OCI-LY7 (cell line): ENCODE measurements around the gene NUP133.

Source experiments
- EZH2phosphoT487 ChIP-seq: fragments of 200-600 bp; sonication (generic); IDR thresholded peaks from 2 replicates; pipeline ENCODE4 v1.6.1; 2018; ENCODE audit warnings: low read depth, borderline replicate concordance, mild to moderate bottlenecking, mixed run types, antibody characterized with exemption, low read length, moderate library complexity, mixed read lengths
- TF ChIP-seq, protein P1 (sequence below): fragments of 200-600 bp; sonication (generic); conservative IDR thresholded peaks from 2 replicates; pipeline ENCODE4 v1.5.1; 2014; ENCODE audit warnings: mild to moderate bottlenecking, antibody characterized with exemption, low read length, moderate library complexity, mixed read lengths

DNA sequence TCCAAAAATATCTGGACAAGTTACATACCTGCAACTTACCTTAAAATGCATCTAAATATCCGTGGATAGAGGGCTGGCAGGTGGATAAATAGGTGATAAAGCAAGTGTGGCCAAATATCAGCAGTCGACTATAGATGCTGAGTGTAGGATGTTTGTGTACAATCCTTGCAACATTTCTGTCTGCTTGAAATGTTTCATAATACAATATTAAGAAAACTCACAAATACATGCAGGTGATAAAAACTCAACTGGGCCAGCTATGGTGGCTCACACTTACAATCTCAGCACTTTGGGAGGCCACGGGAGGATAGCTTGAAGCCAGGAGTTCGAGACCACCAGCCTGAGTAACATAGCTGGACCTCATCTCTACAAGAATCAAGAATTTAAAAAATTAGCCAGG is 115.2 kb downstream of the NUP133 start:
- TF ChIP-seq EZH2phosphoT487 = no peak
- TF ChIP-seq, protein P1, sequence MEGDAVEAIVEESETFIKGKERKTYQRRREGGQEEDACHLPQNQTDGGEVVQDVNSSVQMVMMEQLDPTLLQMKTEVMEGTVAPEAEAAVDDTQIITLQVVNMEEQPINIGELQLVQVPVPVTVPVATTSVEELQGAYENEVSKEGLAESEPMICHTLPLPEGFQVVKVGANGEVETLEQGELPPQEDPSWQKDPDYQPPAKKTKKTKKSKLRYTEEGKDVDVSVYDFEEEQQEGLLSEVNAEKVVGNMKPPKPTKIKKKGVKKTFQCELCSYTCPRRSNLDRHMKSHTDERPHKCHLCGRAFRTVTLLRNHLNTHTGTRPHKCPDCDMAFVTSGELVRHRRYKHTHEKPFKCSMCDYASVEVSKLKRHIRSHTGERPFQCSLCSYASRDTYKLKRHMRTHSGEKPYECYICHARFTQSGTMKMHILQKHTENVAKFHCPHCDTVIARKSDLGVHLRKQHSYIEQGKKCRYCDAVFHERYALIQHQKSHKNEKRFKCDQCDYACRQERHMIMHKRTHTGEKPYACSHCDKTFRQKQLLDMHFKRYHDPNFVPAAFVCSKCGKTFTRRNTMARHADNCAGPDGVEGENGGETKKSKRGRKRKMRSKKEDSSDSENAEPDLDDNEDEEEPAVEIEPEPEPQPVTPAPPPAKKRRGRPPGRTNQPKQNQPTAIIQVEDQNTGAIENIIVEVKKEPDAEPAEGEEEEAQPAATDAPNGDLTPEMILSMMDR = no peak
